ENCODE data around the gene SCUBE3.

DNA sequence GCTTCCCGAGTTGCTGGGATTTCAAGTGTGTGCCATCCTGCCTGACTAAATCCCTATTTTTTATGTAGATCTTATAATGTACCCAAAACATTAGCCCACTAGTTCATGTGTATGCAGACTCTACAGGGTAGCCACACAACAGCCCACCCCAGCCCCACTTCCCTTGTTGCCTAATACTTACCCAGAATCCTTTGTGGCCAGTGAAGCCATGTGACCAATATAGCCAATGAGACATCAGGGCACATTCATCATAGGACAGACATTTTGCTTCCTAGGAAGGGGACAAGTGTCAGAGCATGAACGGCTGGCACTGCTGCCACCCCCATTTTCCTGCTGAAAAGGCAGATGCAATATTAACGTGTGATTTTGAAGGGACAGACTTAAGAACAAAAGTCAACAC lies 36.6 kb upstream of the SCUBE3 start:
- TF ChIP-seq, protein P1, sequence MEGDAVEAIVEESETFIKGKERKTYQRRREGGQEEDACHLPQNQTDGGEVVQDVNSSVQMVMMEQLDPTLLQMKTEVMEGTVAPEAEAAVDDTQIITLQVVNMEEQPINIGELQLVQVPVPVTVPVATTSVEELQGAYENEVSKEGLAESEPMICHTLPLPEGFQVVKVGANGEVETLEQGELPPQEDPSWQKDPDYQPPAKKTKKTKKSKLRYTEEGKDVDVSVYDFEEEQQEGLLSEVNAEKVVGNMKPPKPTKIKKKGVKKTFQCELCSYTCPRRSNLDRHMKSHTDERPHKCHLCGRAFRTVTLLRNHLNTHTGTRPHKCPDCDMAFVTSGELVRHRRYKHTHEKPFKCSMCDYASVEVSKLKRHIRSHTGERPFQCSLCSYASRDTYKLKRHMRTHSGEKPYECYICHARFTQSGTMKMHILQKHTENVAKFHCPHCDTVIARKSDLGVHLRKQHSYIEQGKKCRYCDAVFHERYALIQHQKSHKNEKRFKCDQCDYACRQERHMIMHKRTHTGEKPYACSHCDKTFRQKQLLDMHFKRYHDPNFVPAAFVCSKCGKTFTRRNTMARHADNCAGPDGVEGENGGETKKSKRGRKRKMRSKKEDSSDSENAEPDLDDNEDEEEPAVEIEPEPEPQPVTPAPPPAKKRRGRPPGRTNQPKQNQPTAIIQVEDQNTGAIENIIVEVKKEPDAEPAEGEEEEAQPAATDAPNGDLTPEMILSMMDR (IDR thresholded peaks at IDR 0.05; ENCODE audit: borderline replicate concordance, extremely low read depth, low read length, poor library complexity, severe bottlenecking) = no peak
- no peak for TF ChIP-seq EZH2 (IDR thresholded peaks at IDR 0.05; ENCODE audit: borderline replicate concordance, low read depth, low read length, severe bottlenecking)
